HepG2 (cell line): ENCODE measurements around the gene CDC26. TPM values are rescaled to one million over a fixed set of nuclear protein-coding genes. Genes with fewer than 3 reads are reported as not detected.

Source experiments
- AGO1 ChIP-seq: fragments of 200-400 bp; formaldehyde crosslinking; IDR thresholded peaks from 2 replicates; pipeline ENCODE4 v1.6.1; 2017; ENCODE audit warnings: mild to moderate bottlenecking, low read depth, low read length, moderate library complexity; ENCODE audit not compliant: poor library complexity, severe bottlenecking
- BHLHE40 ChIP-seq: IDR thresholded peaks from 2 replicates; pipeline ENCODE4 v1.6.1; 2011; ENCODE audit warnings: low read length, improper control_type of control experiment
- CTCF ChIP-seq: sonication (generic); formaldehyde crosslinking; IDR thresholded peaks from 2 replicates; pipeline ENCODE4 v1.5.0; 2020; ENCODE audit warnings: mild to moderate bottlenecking, missing genetic modification reagents, moderate library complexity
- GPN1 ChIP-seq: sonication (generic); formaldehyde crosslinking; IDR thresholded peaks from 2 replicates; pipeline ENCODE4 v1.5.1; 2020; ENCODE audit warnings: missing genetic modification reagents, borderline replicate concordance
- NFRKB ChIP-seq: fragments of 450-650 bp; IDR thresholded peaks from 2 replicates; pipeline ENCODE4 v1.6.1; 2017
- RFX5 ChIP-seq: IDR thresholded peaks from 2 replicates; pipeline ENCODE4 v1.6.1; 2011; ENCODE audit warnings: low read depth, low read length, improper control_type of control experiment
- SP4 ChIP-seq: sonication (generic); formaldehyde crosslinking; IDR thresholded peaks from 2 replicates; pipeline ENCODE4 v1.8.1; 2023; ENCODE audit warnings: mild to moderate bottlenecking, missing genetic modification reagents
- TBL1XR1 ChIP-seq: fragments of 150-350 bp; IDR thresholded peaks from 2 replicates; pipeline ENCODE4 v1.6.1; 2014; ENCODE audit warnings: borderline replicate concordance, low read length; ENCODE audit not compliant: partially characterized antibody
- ZNF33A ChIP-seq: sonication (generic); formaldehyde crosslinking; IDR thresholded peaks from 2 replicates; pipeline ENCODE4 v1.5.1; 2020; ENCODE audit warnings: missing genetic modification reagents, mild to moderate bottlenecking, moderate library complexity, borderline replicate concordance
- ZNF543 ChIP-seq: sonication (generic); formaldehyde crosslinking; IDR thresholded peaks from 2 replicates; pipeline ENCODE4 v1.4.0; 2020; ENCODE audit warnings: mild to moderate bottlenecking, missing genetic modification reagents
- ZNF563 ChIP-seq: sonication (generic); formaldehyde crosslinking; IDR thresholded peaks from 2 replicates; pipeline ENCODE4 v1.8.0; 2022; ENCODE audit warnings: mild to moderate bottlenecking, moderate library complexity, missing genetic modification reagents
- ZNF720 ChIP-seq: sonication (generic); formaldehyde crosslinking; IDR thresholded peaks from 2 replicates; pipeline ENCODE4 v1.4.0; 2020; ENCODE audit warnings: missing genetic modification reagents
- polyA plus RNA-seq, 8 experiments: library from polyadenylated mRNA; depleted of rRNA in 3 of 8; stranded (reverse) in 7 of 8; unstranded in 1 of 8; fragments of >200 nt; fragmentation: Illumina TruSeq in 4 of 8; extraction: Trizol in 4 of 8; gene quantifications; 2 replicates each; pipeline versions ENCODE4 v1.2.1 to v1.2.3, GENCODE V29; 2011 to 2016; ENCODE audit warnings: low read depth in 4 of 8, missing spikeins in 1 of 8, mixed read lengths in 1 of 8; ENCODE audit not compliant: insufficient read depth in 1 of 8
- total RNA-seq, 5 experiments: library from RNA; depleted of rRNA; stranded (reverse); fragments of >200 nt; fragmentation: Illumina TruSeq; extraction: Trizol; gene quantifications; 2 replicates each; pipeline ENCODE4 v1.2.3, GENCODE V29; 2016; ENCODE audit warnings: low read depth in 1 of 5
- TF ChIP-seq, protein P1 (sequence below): sonication (generic); formaldehyde crosslinking; IDR thresholded peaks from 2 replicates; pipeline ENCODE4 v1.4.0; 2020; ENCODE audit warnings: mild to moderate bottlenecking, low read depth, missing genetic modification reagents
- TF ChIP-seq, protein P2 (sequence below): sonication (generic); formaldehyde crosslinking; IDR thresholded peaks from 2 replicates; pipeline ENCODE4 v1.5.1; 2020; ENCODE audit warnings: mild to moderate bottlenecking, missing genetic modification reagents, borderline replicate concordance
- TF ChIP-seq, protein P3 (sequence below): sonication (generic); formaldehyde crosslinking; IDR thresholded peaks from 2 replicates; pipeline ENCODE4 v1.5.0; 2020; ENCODE audit warnings: missing genetic modification reagents
- TF ChIP-seq, protein P4 (sequence below): IDR thresholded peaks from 2 replicates; pipeline ENCODE4 v1.6.1; 2016; ENCODE audit warnings: mild to moderate bottlenecking

Gene CDC26
- total and polyA plus RNA-seq, 2 of the 13 experiments (the other 11 are each of a cell fraction or from before 2014, with no cell fraction given) = 26.6 to 57.9 TPM

DNA sequence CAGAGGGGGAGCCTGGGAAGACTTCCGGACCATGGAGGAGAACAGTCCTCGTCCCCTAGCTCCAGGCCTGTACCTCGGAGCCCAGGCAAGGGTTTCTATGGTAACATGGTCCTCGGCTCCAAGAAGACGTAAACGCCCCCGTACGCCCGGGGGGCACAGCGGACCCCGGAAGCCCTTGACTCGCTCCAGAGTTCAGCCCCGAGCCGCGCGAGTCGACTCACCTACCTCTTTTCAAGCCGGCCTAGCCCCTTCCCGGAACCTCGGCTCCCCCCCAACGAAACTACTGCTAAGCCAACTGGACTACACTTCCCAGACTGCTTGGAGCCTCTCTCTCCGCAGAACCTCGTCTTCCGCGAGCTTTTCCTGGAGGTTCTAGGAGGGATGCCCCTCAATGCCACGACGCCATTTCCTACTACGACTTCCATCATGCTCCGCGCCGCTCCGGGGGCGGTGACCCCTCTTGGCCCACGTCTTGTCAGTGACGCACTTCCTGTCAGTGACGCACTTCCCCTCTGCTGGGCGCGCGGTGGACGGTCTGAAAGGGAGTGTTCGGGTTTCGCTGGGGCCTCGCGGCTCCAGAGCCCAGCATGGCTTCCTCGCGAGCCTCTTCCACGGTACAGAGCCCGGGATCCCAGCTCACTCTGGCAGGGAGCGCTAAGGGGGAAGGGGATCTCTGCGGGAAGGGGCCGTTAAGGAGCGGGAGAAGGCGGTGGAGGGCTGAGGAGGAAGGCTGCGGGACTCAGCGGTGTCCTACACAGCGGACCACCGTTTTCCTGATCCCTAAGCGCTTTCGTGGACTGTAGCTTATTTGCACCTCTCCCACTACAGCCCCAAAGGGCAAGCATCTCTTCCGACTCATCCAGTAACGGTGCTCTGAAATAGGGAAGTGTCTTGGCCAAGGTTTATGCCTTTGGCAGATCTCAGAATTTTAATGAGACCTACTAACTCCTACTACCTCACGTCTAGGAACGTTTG, at the start of gene CDC26, which contains the start of gene PRPF4 (continued):
- TF ChIP-seq RFX5 (peak; percentile 51; the same call in 1 of the 2 replicates), ZNF543 (CRISPR knock-in tag) (0 out of 2 replicates have a peak, but pooled peaks have one; percentile 25), SP4 (CRISPR knock-in tag) (peak; percentile 84), NFRKB (no peak), BHLHE40 (no peak), ZNF720 (CRISPR knock-in tag) (no peak), ZNF563 (CRISPR knock-in tag) (no peak), AGO1 (peak; percentile 61), CTCF (CRISPR knock-in tag) (peak; percentile 23; the same call in 1 of the 2 replicates), TBL1XR1 (no peak), ZNF33A (CRISPR knock-in tag) (no peak), GPN1 (no peak)
- TF ChIP-seq, protein P1, sequence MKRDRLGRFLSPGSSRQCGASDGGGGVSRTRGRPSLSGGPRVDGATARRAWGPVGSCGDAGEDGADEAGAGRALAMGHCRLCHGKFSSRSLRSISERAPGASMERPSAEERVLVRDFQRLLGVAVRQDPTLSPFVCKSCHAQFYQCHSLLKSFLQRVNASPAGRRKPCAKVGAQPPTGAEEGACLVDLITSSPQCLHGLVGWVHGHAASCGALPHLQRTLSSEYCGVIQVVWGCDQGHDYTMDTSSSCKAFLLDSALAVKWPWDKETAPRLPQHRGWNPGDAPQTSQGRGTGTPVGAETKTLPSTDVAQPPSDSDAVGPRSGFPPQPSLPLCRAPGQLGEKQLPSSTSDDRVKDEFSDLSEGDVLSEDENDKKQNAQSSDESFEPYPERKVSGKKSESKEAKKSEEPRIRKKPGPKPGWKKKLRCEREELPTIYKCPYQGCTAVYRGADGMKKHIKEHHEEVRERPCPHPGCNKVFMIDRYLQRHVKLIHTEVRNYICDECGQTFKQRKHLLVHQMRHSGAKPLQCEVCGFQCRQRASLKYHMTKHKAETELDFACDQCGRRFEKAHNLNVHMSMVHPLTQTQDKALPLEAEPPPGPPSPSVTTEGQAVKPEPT (CRISPR knock-in tag) = peak; percentile 81; the same call in 1 of the 2 replicates
- TF ChIP-seq, protein P2, sequence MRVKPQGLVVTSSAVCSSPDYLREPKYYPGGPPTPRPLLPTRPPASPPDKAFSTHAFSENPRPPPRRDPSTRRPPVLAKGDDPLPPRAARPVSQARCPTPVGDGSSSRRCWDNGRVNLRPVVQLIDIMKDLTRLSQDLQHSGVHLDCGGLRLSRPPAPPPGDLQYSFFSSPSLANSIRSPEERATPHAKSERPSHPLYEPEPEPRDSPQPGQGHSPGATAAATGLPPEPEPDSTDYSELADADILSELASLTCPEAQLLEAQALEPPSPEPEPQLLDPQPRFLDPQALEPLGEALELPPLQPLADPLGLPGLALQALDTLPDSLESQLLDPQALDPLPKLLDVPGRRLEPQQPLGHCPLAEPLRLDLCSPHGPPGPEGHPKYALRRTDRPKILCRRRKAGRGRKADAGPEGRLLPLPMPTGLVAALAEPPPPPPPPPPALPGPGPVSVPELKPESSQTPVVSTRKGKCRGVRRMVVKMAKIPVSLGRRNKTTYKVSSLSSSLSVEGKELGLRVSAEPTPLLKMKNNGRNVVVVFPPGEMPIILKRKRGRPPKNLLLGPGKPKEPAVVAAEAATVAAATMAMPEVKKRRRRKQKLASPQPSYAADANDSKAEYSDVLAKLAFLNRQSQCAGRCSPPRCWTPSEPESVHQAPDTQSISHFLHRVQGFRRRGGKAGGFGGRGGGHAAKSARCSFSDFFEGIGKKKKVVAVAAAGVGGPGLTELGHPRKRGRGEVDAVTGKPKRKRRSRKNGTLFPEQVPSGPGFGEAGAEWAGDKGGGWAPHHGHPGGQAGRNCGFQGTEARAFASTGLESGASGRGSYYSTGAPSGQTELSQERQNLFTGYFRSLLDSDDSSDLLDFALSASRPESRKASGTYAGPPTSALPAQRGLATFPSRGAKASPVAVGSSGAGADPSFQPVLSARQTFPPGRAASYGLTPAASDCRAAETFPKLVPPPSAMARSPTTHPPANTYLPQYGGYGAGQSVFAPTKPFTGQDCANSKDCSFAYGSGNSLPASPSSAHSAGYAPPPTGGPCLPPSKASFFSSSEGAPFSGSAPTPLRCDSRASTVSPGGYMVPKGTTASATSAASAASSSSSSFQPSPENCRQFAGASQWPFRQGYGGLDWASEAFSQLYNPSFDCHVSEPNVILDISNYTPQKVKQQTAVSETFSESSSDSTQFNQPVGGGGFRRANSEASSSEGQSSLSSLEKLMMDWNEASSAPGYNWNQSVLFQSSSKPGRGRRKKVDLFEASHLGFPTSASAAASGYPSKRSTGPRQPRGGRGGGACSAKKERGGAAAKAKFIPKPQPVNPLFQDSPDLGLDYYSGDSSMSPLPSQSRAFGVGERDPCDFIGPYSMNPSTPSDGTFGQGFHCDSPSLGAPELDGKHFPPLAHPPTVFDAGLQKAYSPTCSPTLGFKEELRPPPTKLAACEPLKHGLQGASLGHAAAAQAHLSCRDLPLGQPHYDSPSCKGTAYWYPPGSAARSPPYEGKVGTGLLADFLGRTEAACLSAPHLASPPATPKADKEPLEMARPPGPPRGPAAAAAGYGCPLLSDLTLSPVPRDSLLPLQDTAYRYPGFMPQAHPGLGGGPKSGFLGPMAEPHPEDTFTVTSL (CRISPR knock-in tag) = no peak; the same call in 1 of the 2 replicates
- TF ChIP-seq, protein P3, sequence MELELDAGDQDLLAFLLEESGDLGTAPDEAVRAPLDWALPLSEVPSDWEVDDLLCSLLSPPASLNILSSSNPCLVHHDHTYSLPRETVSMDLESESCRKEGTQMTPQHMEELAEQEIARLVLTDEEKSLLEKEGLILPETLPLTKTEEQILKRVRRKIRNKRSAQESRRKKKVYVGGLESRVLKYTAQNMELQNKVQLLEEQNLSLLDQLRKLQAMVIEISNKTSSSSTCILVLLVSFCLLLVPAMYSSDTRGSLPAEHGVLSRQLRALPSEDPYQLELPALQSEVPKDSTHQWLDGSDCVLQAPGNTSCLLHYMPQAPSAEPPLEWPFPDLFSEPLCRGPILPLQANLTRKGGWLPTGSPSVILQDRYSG (CRISPR knock-in tag) = no peak
- TF ChIP-seq, protein P4, sequence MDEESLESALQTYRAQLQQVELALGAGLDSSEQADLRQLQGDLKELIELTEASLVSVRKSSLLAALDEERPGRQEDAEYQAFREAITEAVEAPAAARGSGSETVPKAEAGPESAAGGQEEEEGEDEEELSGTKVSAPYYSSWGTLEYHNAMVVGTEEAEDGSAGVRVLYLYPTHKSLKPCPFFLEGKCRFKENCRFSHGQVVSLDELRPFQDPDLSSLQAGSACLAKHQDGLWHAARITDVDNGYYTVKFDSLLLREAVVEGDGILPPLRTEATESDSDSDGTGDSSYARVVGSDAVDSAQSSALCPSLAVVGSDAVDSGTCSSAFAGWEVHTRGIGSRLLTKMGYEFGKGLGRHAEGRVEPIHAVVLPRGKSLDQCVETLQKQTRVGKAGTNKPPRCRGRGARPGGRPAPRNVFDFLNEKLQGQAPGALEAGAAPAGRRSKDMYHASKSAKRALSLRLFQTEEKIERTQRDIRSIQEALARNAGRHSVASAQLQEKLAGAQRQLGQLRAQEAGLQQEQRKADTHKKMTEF (CRISPR knock-in tag) = peak; percentile 70; the same call in 1 of the 2 replicates
